HPDE6-E6E7 (cell line): ENCODE data around the gene CELSR1.

ENCODE experiments used
- DNase-seq: peaks from one replicate; pipeline ENCODE4 v3.0.0; 2011; ENCODE audit warnings: missing footprints; ENCODE audit errors: extremely low spot score

CELSR1 gene

DNA sequence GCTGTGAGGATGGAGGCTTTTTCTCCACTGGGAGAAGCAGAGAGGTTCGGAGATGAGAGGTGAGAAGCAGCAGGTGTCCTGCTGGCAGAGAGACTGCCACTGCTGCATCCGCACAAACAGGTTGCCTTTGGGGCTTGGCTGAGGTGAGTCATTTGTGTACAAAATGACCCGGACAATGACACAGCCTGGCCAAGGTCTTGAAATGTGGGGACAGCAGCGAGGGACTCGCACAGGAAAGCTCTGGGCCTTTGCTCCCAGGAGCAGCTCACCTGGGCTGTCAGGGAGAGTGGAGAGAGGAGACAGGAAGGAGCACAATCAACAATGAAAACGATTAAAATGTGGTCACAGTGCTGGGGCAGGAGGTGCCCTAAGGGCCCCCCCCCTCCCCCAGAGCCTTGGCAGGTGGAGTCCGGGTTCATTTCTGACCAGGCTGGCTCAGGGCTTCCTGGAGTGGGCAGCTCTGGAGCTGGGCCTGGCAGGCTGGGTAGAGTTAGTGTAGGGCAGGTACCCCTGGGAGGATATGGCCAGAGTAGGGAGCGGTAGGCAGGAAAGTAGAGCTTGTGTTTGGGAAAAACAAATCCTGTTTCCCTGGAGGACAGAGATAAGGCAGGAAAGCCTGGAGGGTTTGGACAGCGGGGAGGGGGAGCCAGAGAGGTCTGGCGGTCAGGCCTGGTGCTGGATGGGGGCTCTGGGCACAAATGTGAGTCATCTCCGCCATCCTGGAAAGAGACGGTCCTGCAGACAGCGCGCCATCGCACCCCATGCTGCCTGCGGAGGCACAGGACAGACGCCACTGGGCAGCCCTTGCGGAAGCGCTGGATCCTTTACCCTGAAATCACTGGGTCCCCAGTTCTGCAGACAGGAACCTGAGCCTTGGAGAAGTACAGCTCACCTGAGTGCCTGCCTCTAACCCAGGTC is 37.8 kb upstream of the CELSR1 start:
- DNase-seq: no peak

- DNase-seq: no peak
Observed at GRCh38 chr22:46574438-46574992, 37.1 kb upstream of the CELSR1 start.

GRCh38 chr22:46573781-46574437 is 36.5 kb upstream of the CELSR1 start:
- DNase-seq: no peak

DNA sequence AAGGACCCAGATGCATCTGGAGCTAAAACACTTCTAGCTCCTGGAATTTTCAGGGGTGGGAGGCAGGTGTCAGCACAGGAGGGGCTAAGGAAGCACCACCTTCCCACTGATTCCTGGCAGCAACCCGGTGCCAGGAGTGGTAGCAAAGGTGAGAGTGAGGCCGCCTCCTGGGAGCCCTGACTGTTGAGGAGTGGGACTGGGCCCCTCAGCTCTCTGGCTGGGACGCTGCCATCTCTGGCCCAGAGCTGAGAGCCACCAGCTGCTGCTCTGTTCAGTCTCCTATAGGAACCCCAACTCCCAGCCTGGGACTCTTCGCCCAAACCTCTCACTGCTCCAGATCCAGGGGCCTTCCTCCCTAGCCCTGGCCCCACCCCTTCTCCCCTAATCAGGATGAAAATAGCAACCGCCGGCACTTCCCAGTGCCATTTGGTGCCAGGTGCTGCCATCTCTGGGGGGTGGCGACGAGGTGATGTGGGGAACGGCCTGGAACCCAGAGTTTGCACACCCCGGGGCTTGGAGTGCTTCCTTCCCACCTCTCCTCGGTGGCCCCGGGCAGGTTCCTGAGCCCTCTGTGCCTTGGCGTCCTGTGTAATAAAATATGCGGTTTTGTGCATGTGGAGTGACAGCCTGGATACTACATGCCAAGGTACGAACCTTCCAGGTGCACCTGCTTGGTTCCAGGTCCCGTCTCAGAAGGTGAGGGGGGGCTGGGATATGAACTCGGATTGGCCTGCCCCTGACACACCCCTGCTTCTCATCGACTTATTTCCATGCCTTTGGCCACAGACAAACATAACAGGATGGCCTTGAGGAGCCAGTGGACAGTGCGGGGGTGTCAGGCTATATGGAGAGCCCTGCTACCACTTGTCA is 35.7 kb upstream of the CELSR1 start:
- DNase-seq: no peak

- DNase-seq: no peak
Observed at GRCh38 chr22:46571642-46572250, 34.3 kb upstream of the CELSR1 start.

DNA sequence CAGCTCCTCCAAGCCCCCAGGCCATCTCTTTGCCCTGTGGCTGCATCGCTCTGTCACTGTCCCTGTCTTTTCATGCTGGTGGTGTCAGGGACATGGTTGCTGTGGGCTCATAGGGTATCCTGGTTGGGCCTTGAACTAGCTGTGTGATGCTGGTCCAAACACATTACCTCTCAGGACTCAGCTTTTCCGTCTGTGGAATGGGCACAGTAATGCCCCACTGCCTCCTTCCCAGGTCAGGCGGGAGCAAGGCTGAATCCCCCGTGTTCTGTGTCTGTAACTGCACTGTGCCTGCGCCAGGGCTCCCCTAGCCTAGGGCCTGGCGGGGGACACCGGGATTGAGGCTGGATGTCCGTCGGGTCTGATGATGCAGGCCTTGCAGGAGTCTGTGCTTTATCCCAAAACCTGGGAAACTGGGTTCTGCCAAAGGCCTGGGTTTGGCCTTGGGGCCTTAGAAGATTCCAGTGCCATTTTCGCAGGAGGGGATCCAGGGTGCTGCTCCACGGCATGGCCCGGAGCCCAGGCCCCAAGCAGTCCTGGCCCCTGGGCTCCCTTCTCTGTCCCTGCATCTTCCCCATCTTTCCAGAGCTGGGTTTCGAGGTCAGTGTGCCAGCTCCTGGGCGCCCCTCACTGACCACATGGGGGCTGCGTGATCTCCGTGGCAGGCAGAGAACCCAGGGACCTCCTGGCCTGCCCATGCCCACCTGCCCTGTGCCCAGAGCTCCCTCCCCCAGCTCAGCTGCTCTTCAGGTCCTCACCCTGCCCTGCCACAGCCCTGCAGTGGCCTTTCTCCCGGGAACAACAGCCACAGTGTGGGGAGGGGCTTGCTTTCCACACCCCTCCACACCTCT is 32.7 kb upstream of the CELSR1 start:
- no peak for DNase-seq

DNA sequence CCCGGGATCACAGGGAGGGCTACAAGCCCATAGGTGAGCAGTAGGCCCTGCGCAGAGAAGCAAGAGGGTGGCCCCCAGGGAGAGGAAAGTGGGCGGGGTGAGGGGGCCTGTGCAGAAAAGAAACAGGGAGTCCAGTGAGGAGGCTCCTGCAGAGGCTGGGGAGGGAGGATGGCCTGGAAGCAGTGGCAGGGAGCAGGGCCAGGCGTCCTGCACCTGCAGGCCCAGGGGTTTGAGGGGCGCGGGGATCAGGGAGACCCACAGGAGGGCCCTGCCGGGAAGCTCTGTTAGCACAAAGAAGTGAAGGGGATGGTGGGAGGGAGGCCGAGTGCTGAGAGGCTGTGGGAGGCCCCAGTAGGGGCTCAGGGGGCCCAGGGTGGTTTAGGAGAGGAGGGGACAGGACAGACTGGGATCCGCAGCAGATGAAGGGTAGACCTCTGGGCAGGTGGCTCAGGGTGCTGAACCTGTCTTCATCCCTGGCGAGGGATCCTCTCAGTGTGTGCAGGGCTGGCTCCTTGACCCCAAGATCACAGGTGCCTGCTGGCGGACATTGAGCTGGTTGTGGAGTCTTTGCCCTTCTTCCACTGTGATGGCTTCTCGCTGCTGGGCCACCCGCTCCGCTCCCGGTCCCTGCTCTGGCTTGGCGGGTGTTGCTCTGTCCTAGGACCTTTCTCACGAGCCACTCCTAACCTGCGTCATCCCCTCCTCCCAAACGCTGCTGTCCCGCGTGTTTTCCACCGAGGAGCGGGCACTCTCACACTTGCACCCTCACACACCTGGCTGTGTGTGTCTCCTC is 31.8 kb upstream of the CELSR1 start:
- no peak for DNase-seq

DNA sequence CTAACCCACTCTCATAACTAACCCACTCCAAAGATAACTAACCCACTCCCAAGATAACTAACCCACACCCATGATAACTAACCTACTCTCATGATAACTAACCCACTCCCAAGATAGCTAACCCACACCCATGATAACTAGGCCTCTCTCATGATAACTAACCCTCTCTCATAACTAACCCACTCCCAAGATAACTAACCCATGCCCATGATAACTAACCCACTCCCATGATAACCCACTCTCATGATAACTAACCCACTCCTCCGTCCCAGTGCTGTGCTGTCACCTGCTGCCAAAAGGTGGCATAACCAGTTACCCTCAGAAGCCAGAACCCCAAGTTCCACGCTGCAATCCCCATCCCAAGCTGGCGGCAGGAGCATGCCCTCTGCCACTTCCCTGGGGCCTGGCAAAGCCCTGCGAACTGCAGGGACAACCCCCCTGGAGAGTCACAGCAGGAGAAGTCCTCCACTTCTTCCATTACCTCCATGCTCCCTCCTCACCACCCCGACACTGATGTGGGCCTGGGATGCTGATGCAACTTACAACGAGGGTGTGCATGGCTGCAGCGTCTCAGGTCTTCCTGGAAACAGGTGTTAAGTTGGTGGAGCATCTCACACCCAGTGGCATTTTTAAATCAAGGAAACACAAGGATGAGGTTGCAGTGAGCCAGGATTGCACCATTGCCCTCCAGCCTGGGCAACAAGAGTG is 30.8 kb upstream of the CELSR1 start:
- no peak for DNase-seq

GRCh38 chr22:46567471-46567870 is 30.1 kb upstream of the CELSR1 start:
- DNase-seq: no peak

- no peak for DNase-seq
Observed at GRCh38 chr22:46564084-46564714, 26.8 kb upstream of the CELSR1 start.

DNA sequence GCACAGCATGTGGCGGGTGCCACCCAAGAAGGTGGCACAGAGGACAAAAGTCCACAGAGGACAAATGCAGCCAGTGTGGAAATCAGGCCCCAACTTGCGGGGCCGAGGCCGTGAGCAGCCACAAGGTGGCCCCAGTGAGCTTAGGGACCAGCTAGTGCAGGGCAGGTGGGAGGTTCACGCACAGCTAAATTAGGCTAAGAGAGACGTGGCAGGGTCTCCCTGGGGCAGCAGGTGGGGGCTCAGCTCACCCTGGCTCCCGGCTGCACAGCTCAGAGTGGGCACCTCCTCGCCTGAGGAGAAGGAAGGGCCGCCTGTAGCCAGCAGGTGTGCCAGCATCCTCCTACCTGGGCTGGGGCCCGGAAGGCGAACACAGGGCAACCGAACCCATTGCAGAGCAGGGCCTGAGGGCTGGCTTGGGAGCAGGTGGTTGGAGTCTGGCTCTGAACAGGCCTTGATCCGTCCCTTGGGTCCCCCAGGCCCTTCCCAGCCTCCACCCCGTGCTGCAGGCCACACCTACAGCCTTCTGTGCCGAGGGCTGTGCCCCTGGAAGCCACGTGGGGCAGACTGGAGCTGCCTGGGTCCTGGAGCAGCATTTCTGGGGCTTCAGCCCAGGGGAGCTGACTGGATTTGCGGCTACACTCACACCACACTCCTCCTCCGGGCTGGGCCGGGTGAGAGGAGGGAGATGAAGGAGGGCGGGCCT is 26.1 kb upstream of the CELSR1 start:
- peak; percentile 55 for DNase-seq

DNA sequence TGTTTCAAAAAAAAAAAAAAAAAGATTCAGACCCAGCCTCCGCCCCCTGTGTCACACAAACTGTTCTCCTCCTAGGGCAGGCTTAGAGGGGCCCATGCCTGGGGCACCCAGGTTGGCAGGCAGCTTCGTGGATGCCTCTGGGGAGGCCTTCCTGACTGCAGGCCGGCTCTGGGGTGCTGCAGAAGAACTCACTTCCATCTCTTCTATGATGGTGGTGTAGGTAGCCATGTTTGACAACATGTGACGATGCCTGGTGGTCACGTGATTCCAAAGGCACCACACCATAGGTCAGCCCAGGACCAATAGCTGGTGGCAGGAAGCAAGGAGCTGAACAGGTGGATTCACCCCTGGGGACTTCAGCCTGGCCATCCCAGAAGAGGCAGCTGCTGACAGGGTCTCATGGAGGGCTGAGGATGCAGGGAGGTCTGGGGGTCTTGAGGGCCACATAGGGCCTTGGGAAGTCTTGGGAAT is 24.1 kb upstream of the CELSR1 start:
- no peak for DNase-seq

- DNase-seq: no peak
Observed at GRCh38 chr22:46560696-46561295, 23.4 kb upstream of the CELSR1 start.

- DNase-seq: peak; percentile 72
Observed at GRCh38 chr22:46557736-46558480, 20.5 kb upstream of the CELSR1 start.

DNA sequence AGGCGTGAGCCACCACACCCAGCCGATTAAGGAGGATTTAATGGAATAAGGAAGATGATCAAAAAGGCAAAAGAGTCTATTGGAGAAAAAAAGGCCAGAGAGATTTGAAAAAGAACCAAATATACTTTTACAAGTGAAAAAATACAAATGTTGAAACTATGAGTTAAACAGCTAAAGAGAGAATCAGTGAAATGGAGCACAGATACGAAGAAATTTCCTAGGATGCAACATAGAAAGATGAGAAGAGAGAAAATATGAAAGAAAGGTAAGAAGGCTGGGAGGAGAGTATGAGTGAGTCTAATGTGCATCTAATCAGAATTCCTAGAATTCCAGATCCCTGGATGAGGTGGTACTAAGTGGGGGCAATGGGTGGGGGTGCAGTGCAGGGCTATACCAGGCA is 19.4 kb upstream of the CELSR1 start:
- DNase-seq: no peak

DNA sequence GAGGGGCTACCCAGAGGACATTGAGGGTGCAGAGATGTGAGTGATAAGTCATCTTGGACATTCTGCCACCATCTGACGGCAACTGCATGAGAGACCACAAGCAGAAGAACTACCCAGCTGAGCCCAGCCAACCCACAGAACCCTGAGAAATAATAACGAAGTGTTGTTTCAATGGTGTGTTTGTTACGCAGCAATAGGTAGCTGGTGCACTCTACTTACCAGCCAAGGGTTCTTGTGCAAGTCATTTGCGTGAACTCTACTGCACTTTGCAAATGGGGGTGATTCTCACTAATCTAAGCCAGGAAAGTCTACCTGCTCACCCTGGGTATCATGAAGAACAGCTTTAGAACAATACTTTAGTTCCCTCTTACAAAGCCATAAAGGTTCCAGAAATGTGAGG is 15.8 kb upstream of the CELSR1 start:
- no peak for DNase-seq

DNA sequence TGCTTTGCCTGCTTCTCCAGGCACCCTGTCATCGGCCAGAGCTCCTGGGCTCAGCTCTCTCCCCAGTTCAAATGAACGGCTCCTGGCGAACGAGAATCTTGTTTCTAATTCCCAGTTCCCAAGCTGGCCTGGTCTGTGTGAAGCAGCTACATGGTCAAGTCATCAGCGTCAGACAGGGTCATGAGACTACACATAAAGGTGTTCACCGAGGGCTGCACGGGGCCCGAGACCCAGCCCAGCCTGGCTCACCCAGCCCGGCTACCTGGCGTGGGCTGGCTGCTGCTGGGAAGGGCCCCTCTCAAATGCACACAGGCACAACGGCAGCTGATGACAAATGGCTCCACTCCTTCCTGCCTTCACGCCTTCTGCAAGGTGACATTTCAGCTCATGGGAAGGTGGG is 14.6 kb upstream of the CELSR1 start:
- no peak for DNase-seq
